NCI-H1417 (cell line): Measurements from ENCODE around the gene HOXC12.

ENCODE experiments used
- DNase-seq, 3 experiments: peaks; one replicate each; lab custom pipeline; 2025; lab: John Stamatoyannopoulos, UW

The HOXC12 gene

DNA sequence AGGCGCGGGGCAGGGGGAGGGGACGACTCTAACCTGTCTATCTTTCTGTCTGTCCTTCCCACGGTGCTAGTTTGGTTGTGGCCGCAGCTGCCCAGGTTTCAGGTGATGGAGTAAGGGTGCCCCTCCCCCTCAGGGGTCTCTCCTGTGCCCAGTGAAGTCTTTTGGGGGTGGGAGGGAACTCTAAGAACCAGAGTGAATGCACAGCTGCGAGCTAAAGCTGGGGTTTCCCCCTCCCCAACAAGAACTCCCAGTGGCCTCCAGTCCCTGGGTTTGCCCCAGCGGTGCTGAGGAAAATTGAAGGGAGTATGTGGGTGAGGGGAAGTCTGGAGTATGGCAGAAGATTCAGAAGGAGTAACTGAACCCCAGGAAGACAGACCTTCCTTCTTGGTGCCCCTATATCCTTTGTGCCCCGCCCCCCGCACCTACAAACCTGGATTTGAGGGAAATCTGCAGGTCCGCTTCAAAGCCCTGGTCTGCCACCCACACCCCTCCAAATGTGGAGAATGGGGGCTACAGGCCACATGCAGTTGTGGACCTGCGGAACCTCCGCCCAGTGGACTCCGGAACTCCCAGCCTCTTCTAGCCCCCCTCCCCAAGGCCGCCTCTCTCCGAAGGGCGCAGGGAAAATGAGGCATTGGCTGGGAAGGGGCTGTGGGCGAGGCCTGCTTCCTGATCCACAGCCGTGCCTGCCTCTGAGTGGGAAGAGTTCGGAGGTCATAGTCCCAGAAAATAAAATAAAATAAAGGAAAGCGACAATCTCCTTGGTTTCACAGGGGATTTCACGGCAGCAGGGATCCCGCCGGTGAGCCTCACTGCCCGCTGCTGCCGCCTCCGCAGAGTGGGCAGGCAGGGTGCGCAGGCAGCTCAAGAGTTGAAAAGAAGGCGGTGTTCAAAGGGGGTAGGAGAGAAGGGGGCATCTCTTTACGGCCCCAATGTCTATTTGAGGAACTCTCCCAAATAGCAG is 41.8 kb downstream of the HOXC12 start:
- DNase-seq, result peak; percentile 49 to 71 (median 66)

DNA sequence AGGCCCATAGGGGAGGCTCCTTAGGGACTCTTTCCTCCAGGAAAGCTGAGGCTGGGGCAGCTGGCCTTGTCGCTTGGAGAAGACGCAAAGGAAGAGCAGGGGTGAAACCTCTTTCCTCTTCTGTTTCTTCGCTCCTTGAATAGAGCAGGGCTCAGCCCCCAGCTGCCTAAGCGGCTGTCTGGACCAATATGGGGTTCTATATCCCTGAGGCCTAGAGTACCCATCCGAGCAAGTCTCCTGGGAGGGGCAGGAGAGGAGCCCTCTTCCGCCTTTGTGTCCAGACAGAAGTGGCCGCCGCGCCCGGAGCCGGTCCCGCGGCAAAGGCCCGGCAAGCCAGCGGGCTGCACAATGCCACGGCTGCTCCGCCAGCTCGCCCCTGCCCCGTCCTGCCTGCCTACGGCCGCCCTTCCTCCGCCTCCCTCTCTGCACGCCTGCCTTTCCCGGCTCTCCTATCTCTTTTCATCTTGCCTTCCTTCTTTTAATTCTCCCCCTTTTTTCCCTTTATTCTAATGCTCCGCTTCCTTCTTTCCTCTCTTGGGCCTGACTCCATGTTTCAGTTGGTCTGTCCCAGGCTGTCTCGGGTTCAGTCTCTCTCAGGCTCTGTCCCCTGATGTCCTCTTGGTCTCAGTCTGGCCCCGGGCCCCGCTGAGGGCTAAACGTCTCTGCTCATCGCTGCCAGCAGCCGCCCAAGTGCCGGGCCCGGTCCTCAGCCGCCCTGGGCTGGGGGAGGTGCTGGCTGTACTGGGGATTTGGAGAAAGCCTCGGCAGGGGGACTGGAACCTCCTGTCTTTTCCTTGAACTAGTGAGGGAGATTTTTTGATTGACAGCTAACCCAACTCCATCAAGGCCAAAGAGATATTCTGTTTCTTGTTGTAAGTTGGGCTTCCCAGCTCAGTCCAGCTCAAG is 42.8 kb downstream of the HOXC12 start:
- peak in 1 of 3 experiments; percentile 42 for DNase-seq

DNA sequence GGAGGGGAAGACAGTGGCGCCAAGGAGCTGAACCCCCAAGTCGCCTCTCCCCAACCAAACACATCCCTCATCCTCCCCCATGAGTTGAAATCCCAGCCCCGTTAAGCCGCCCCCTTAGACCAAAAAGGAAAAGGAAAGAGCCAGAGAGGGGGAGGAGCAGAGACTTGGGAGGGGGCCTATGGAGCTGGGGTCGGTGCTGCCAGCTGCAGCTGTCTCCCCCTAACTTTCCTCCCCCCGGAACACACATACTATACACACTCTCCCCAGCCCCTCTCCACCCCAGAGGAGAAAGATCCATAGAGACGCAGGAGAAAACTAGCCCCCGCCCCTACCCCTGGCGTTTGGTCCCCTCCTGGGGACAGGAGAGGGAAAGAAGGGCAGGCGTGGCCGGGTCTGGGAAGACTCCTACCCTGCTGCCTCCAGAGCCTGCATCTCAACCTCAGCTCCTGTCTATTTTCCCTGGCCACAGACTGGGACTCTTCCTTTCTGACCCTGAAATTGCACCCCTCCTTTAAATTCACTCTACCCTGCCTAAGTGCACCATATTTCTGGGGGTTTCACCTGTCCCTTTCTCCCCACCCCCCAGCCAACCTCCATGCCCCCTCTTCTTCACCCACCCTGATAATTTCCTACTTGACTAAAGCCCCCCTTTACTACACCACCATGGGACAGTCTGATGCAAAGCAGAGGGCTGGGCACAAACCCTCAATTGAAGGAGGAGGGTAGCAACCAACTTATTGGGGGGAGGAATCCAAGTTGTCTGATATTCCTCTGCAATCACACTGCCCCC is 43.6 kb downstream of the HOXC12 start:
- DNase-seq, result peak in 1 of 3 experiments; percentile 19

DNA sequence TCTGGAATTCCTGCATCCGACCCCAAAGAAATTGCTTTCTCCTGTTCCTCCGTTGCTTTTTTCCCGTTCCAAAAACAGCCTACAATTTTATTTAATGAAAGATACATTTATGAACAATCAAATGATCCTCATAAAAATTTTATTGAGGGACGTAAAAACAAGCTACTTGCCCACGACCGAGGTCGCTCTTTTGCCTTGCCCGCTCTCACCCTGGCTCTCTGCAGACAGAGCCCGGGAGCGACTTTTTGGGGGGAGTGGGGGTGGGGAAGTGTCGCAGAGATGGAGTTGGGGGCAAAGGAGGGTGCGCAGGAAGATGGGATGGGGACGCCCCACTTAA is 44.2 kb downstream of the HOXC12 start:
- no peak for DNase-seq

DNA sequence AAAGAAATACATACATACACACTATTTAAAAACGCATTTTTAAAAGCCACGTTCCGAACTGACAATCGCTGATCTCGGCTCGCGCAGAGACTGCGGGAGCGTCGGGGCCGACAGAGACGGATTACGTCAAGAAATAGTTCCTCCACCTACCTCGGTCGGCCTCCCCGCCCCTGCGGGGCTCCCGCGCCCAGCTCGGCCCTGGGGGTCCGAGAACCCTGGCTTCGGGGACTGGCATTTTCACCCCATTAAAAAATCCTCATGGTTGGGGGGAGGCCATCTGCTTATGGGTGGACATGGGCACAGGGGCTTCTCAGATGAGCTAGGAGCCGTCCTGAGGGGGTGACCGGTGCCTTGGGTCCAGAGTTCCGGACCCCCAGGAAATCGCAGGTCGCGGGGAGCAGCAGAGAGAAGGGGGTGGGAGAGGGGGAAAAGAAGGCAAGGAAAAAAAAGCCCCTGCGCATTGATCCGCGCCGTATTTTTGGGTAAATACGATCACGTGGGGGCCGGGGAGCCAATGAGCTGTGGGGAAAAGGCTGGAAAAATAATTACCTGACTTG is 44.9 kb downstream of the HOXC12 start:
- DNase-seq, result peak; percentile 82 to 90 (median 83)

DNA sequence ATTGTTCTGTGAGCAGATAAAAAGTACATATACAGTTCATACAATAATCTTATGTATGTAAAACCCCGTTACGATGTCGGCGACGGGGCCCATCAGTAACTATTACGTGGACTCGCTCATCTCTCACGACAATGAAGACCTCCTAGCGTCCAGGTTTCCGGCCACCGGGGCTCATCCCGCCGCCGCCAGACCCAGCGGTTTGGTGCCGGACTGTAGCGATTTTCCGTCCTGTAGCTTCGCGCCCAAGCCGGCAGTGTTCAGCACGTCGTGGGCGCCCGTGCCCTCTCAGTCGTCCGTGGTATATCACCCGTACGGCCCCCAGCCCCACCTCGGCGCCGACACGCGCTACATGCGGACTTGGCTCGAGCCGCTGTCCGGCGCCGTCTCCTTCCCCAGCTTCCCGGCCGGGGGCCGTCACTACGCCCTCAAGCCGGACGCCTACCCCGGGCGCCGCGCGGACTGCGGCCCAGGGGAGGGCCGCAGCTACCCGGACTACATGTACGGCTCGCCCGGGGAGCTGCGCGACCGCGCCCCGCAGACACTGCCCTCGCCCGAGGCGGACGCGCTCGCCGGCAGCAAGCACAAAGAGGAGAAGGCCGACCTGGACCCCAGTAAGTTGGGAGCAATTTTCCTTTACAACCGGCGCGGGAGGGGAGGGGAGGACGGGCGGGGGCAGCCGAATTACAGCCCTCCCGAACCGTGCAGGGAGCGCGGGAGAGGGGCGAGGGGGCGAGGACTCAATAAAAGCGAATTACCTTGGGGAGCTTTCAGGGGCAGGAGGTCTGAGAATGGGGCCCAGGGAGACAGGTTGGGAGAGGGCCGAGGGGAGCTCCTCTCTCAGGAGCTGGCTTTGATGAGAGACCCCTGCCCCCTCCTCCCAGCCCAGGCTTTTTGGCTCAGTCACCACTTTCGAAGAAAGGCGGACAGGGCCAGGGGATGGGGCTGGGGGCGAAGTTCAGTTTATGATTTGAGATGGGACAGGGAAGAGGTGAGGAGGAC is 45.7 kb downstream of the HOXC12 start, which contains the start of gene HOXC9:
Gene HOXC9 (plus strand): TSS at position 46 of the 999 bp plus-strand sequence. CDS start 28 bp downstream, at position 74.
- peak; percentile 57 to 80 (median 71) for DNase-seq

DNA sequence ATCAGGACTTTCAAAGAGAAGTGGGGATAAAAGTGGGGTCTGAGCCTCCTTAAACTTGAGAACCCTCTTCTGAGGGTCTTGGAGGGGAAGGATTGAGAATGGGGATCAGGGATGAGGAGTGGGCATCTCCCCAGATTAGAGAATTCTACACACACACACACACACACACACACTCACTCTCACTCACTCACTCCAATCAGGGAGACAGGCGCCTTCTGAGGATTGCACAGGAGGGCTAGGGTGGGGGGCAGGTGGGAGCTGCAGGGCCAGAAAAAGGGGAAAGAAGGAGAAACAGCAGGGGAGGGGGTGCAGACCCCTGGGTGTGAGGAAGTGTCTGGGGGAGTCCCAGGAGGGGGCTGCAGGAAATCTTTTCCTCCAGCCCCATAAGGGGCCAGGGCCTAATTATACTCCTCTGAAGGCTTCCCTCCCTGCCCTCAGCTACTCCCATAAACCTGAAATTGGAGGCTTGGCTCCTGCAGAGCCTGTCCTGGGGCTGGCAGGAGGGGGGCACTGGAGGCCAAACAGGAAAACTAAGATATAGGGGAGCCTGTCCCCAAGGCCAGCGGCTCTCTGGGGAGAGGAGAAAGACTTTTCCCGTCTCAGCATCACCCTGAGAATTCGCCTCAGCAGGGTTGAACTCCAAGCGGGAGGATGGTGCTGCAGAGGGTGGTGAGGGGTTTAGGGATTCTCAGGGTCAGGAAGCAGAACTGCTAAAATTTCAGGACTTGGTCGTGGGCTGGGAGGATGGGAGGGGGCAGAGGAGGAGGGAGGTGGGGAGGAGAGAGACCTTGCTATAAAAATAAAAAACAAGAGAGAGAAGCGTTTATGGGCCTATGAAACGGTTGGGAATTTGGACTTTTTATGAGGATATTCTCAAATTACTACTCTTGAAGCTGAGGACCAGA is 46.8 kb downstream of the HOXC12 start:
- DNase-seq, result no peak

DNA sequence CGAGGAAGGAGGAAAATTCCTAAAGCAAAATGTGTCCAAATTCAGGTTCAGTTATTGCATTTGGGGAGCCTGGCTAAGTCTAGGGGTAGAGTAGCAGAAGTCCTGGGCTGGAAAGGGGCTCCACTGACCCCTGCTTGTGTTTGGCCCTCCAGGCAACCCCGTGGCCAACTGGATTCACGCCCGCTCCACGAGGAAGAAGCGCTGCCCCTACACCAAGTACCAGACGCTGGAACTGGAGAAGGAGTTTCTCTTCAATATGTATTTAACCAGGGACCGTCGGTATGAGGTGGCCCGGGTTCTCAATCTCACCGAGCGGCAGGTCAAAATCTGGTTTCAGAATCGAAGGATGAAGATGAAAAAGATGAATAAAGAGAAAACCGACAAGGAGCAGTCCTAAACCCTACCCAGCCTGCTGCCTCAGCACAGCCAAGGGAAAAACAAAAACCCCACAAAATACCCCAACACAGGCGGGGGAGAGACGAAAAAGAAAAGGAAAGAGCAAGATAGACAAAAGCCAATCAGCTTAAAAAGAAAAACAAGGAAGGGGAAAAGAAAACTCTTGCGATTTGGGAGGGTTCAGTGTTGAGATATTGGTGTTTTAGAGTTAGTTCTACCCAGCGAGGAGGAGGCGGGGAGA is 47.7 kb downstream of the HOXC12 start:
- DNase-seq, result no peak

DNA sequence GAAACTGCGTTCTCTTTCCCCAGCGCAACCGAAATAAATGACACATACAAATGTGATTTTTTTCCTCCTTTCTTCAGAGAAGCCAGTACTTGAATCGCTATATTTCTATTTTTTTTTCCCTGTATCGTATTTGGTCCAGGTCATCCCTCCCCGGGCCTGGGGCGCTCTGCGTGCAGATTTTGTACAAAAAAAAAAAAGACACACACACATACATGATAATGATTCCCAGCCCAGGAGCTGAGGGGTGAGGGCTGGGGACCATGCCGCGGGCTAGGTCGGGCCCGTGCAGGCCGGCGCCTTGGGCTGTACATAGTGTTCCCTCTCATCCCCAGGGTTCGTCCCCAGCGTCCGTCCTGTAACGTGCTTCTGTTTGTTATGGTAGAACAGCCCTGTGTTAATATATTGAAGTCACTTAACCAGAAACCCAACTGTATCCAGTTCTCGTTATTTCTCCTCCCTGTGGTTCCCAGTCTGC is 48.2 kb downstream of the HOXC12 start:
- no peak for DNase-seq

DNA sequence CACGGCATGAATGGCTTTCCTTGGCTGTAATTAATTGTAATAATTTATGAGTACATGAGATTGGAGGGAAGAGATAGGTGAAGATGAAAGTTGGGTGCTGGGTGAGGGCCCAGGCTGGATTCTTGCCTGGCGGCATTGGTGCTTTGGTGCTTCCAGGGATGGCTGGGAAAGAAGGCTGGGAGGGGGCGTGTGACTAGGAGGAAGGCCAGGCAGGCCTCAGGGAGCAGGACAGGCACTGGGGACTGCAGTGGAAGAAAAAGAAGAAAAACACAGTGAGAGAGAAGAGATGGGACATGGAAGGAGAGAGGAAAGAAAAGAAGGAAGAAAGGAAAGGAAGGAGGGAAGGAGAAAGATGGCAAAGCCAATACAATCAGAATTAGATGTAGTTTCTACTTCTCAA is 48.9 kb downstream of the HOXC12 start:
- DNase-seq, result no peak

DNA sequence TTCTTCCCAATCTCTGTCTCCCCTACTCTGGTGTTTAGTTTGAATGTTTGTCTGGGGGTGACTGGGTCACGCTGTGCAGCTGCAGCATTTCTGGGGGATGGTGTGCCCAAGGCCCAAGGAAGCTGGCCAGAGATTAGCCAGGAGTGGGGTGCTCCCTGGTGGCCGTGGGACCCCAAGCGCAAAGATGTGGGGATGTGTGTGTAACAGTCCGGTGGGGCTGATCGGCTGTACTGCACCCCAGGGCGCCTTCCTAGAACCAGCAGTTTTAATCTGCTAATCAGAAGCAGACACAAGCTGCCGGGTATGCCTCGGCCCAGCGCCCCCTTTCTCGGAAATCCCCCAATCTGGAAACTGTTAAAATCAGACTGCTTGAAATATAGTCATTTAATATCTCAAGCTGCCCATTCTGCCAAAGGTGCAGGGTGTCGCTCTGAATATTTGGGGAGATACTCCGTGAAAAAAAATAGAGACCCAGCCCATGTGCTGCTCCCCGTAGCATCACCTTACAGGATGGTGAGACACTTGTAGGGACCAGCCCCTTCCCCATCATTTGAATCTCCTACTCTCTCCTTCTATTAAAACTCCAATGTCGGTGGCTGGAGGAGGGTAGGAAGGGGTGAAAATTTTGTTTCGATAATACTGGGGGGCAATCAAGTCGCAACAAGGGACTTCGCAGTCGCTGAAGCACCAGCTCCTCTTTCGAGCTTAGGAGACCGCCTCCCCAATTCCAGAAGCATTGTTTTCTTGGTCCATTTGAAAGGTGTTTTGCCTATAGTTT is 49.5 kb downstream of the HOXC12 start:
- no peak for DNase-seq

DNA sequence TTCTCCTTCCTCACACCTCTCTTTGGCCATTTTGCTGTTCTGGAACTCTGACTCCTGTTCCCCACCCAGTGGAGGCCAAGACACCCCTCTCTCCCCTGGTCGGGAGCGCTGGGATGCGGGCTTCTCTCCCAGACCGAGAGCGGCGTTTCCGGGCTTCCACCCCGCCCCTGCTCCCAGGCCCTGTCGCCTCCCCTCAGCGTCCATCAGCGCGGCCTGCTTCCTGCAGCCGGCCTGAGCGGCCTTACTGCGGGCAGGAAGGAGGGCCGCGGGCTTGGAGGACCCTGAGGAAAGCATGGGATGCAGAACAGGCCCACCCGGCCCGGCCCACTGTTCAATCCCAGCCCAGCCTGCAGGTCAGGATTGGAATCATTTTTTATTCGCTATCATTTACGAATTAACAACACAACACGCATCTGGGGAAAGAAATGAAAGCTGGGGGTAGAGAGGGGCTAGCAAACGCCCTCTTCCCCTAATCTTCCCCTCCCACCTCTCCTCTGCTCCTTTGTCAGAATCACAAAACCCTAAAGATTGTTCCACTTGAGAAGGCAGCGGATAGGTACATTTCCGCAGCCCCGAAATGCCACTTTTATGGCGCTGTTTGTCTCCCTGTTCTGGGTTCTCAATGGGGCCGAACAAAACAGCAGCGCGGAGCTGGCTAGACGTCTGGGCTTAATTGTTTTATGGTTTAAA is 50.3 kb downstream of the HOXC12 start:
- DNase-seq, result peak in 1 of 3 experiments; percentile 15

DNA sequence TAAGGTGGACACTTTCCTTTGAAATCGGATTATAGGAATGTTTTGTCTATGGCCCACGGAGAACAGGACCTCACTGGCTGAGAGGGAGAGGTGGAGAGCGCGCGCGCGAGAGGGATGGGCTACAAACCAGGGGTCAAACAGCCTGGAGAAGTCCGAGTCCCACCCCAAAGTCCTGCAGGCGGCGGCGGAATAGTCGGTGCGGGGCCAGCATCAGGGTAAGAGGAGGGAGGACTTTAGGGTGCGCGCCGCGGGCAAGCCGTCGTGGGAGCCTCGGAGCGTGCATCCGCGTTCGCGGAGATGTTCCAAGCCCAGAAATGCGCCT is 50.8 kb downstream of the HOXC12 start:
- no peak for DNase-seq

DNA sequence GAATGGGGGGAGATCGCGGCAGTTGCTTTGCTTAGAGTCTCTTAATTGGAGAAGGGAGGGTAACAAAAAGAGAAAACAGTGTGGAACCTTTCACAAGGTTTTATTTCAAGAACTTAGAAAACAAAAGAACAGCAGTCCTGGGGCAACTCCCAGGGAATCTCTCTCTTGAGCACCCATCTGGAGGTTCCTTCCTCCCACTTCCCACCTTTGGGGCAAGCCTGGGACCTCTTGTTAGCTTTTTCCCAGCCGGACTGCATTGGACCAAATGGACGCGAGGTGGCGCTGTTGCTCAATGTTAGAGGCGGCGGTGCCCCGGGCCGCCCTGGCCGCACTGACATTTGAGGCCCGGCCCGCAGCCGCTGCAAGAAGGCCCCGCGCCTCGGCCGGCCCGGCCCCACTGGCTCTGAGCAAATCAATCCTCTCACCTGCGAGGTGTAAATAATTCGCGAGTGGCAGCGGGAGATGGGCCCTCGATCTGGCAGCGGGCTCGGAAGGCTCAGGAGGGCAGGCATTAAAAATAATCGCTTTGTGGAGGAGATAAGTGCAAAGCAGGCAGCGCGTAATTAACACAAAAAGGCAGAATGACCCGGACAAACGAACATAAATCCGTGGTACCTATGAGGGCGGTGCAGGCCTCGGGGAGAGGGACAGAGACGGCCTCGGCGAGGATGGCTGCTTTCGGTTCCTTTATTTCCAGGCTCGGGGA is 51.3 kb downstream of the HOXC12 start:
- DNase-seq, result peak; percentile 69 to 90 (median 85)

DNA sequence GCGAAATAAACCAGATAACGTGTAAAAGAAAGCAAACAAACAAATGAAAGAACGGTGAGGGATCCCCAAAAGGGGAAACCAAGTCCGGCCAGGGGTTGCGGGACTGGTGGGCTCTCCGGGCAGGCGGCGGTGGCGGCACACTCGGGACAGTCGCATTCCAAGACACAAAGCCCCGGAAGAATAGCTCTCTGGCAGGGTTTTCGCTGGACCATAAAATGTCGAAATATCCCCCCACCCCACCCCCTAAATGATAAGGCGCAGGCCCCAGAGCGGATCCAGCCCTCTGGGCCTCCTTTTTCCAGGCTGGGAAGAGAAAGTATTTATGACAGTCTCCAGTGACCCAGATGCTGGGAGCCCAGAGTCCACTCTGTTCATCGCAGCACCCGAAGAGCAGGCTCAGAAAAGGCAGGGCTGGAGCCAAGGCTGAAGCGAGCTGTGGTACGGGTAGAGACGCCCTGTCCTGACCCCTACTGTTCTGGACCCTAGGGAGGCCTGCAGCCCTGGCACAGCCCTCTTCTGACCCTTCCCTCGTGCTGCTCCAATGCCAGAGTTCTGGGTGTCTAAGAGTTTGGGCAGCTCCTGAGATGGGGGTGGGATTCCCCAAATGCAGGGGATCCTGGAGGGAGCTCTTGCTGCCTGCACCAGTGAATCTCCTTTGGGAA is 52.0 kb downstream of the HOXC12 start:
- no peak for DNase-seq
